ENCODE data around the gene GAB1.

The GAB1 gene

GRCh38 chr4:143313521-143313920, 23.2 kb upstream of the GAB1 start:
- no peak overlapping the region for H3K9ac ChIP-seq (ENCODE audit: low read depth, low read length)
- no peaks in the 10 kb centered on the region for H3K4me1 ChIP-seq (ENCODE audit: insufficient read depth, low read length)
- H3K9me3 ChIP-seq (ENCODE audit: control insufficient read depth, insufficient read depth, low read length): no peaks in the 10 kb centered on the region
- H3K36me3 ChIP-seq (ENCODE audit: insufficient read depth, low read length): no peaks in the 10 kb centered on the region

GRCh38 chr4:143313996-143314395, 22.7 kb upstream of the GAB1 start:
- H3K9me3 ChIP-seq (ENCODE audit: control insufficient read depth, insufficient read depth, low read length): no peaks in the 10 kb centered on the region
- H3K36me3 ChIP-seq (ENCODE audit: insufficient read depth, low read length): no peaks in the 10 kb centered on the region
- no peaks in the 10 kb centered on the region for H3K4me1 ChIP-seq (ENCODE audit: insufficient read depth, low read length)
- no peak overlapping the region for H3K9ac ChIP-seq (ENCODE audit: low read depth, low read length)

DNA sequence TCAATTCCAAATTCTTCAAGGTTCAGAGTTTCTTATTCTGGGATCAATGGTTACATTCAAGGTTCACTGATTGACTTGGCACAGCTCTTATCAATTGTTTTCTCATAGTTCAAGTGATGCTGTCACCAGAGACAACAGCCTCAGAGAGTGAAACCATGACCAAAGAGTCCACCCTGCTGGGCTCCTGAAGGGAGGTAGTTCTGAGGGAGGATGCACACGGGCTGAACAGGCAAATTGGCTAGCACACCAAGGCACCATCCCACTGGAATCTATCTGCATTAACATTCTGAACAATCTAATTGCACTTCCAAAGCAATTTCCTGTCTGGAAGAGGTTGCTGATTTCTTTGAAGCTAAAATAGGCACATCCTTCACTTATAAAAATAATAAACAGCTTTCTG, 16.6 kb upstream of the GAB1 start:
- H3K9ac ChIP-seq (ENCODE audit: low read depth, low read length): no peak overlapping the region
- H3K36me3 ChIP-seq (ENCODE audit: insufficient read depth, low read length): no peaks in the 10 kb centered on the region
- H3K9me3 ChIP-seq (ENCODE audit: control insufficient read depth, insufficient read depth, low read length): no peaks in the 10 kb centered on the region
- H3K4me1 ChIP-seq (ENCODE audit: insufficient read depth, low read length): no peaks in the 10 kb centered on the region

DNA sequence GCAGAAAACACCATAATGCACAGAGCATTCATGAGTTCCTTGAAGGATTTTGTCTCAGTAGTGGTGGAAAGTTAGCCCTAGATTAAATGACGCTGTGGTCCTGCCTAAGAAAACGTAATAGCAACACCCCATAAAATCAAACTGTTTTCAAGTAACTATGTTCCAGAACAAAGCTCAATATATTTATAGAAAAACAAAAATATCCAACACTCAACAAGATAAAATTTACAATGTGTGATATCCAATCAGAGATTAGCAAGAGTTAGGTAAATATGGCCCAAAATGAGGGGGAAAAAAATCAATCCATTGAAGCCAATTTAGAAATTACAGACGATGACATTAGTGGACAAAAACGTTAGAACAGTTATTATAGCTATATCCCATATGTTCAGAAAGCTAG, 9.9 kb upstream of the GAB1 start:
- Histone ChIP-seq H3K4me1 (ENCODE audit: insufficient read depth, low read length) (peaks cover 4% of the 10 kb centered on the region; the same call in 1 of the 2 replicates), H3K9ac (ENCODE audit: low read depth, low read length) (no peak overlapping the region), H3K36me3 (ENCODE audit: insufficient read depth, low read length) (no peaks in the 10 kb centered on the region), H3K9me3 (ENCODE audit: control insufficient read depth, insufficient read depth, low read length) (no peaks in the 10 kb centered on the region)

GRCh38 chr4:143329985-143330384, 6.7 kb upstream of the GAB1 start:
- Histone ChIP-seq H3K9me3 (ENCODE audit: control insufficient read depth, insufficient read depth, low read length) (no peaks in the 10 kb centered on the region), H3K9ac (ENCODE audit: low read depth, low read length) (no peak overlapping the region), H3K4me1 (ENCODE audit: insufficient read depth, low read length) (peaks cover 4% of the 10 kb centered on the region; the same call in 1 of the 2 replicates), H3K36me3 (ENCODE audit: insufficient read depth, low read length) (no peaks in the 10 kb centered on the region)

DNA sequence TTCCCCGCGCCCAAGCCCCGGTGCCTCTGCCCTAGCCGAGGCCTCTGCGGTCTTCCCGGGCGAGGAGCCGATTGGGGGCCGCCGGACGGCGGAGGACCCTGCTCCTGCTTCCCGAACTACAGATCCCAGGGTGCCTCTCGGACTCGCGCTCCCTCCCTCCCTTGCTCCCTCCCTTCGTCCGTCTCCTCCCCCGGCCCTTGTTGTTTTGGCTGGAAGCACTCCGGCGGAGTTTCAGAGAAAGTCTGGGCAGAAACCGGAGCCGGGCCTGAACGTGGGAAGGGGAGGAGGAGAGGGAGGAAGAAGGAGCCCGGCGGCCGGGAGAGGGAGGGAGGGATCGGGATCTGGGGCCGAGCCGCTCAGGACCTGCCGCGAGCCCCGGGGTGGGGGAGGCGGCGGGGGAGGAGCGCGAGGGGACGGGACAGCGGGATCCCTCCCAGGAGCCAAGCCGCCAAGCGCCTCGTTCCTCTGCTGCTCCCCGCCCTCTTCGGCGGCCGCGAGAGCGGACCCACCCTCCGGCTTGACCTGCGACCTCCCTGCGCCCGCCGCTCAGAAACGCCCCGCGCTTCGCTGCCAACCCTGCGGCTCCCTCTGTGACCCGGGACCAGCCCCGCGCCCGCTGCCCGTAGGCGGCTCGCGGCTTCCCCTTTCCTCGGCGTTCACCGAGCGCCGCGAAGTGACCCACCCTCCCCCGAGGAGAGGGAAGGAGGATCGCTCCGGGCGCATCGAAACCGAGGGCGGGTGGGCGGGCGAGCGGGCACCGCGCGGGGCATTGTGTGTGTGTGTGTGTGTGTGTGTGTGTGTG, 496 bp upstream of the GAB1 start:
- peak overlapping the region; percentile 90 for H3K9ac ChIP-seq (ENCODE audit: low read depth, low read length)
- peaks cover 6% of the 10 kb centered on the region; the same call in 1 of the 2 replicates for H3K4me1 ChIP-seq (ENCODE audit: insufficient read depth, low read length)
- no peaks in the 10 kb centered on the region for H3K9me3 ChIP-seq (ENCODE audit: control insufficient read depth, insufficient read depth, low read length)
- no peaks in the 10 kb centered on the region for H3K36me3 ChIP-seq (ENCODE audit: insufficient read depth, low read length)

- Histone ChIP-seq H3K36me3 (ENCODE audit: insufficient read depth, low read length) (no peaks in the 10 kb centered on the region), H3K9me3 (ENCODE audit: control insufficient read depth, insufficient read depth, low read length) (no peaks in the 10 kb centered on the region), H3K4me1 (ENCODE audit: insufficient read depth, low read length) (peaks cover 6% of the 10 kb centered on the region; the same call in 1 of the 2 replicates), H3K9ac (ENCODE audit: low read depth, low read length) (peak overlapping the region; percentile 90)
Measured at GRCh38 chr4:143337600-143338287, 1.1 kb downstream of the GAB1 start.

GRCh38 chr4:143338313-143338712, 1.6 kb downstream of the GAB1 start:
- H3K4me1 ChIP-seq (ENCODE audit: insufficient read depth, low read length): peaks cover 6% of the 10 kb centered on the region; the same call in 1 of the 2 replicates
- peak overlapping the region; percentile 90; the same call in 1 of the 2 replicates for H3K9ac ChIP-seq (ENCODE audit: low read depth, low read length)
- H3K9me3 ChIP-seq (ENCODE audit: control insufficient read depth, insufficient read depth, low read length): no peaks in the 10 kb centered on the region

GRCh38 chr4:143339497-143339896, 2.8 kb downstream of the GAB1 start:
- Histone ChIP-seq H3K9me3 (ENCODE audit: control insufficient read depth, insufficient read depth, low read length) (no peaks in the 10 kb centered on the region), H3K9ac (ENCODE audit: low read depth, low read length) (no peak overlapping the region), H3K36me3 (ENCODE audit: insufficient read depth, low read length) (no peaks in the 10 kb centered on the region), H3K4me1 (ENCODE audit: insufficient read depth, low read length) (peaks cover 13% of the 10 kb centered on the region; the same call in 1 of the 2 replicates)

More at GRCh38 chr4:143338313-143338712, 1.6 kb downstream of the GAB1 start:
- H3K36me3 ChIP-seq (ENCODE audit: insufficient read depth, low read length): no peaks in the 10 kb centered on the region

DNA sequence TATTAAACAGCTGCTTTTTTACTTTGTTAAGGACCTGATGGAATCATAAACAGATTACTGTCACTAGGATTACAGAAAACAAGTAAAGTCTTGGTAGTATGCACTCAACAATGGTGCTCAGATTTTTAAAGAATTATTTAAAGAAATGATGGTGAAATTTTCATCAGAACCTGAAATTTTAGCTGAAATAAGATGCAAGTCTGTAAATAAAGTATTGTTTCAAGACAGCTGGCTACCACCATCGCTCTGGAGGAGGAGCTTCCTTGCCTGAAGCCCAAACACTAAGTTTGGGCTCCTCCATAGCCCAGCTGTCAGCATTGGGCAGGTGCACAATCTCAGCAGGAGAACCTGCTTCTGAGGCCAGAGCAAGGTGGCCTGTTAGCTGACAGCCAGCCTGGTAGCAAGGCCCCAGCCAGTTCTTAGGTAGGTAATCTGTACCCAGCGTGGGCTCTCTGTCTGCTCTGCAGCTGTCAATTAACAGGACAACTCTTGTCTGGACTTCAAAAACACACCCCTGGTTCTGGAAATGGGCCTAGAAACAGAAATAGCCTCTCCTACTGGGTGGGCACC, 4.6 kb downstream of the GAB1 start:
- Histone ChIP-seq H3K4me1 (ENCODE audit: insufficient read depth, low read length) (peaks cover 24% of the 10 kb centered on the region), H3K36me3 (ENCODE audit: insufficient read depth, low read length) (no peaks in the 10 kb centered on the region), H3K9me3 (ENCODE audit: control insufficient read depth, insufficient read depth, low read length) (no peaks in the 10 kb centered on the region), H3K9ac (ENCODE audit: low read depth, low read length) (no peak overlapping the region)

GRCh38 chr4:143343276-143343831, 6.7 kb downstream of the GAB1 start:
- Histone ChIP-seq H3K9me3 (ENCODE audit: control insufficient read depth, insufficient read depth, low read length) (no peaks in the 10 kb centered on the region), H3K4me1 (ENCODE audit: insufficient read depth, low read length) (peaks cover 21% of the 10 kb centered on the region), H3K36me3 (ENCODE audit: insufficient read depth, low read length) (no peaks in the 10 kb centered on the region), H3K9ac (ENCODE audit: low read depth, low read length) (no peak overlapping the region)

GRCh38 chr4:143344041-143344440, 7.4 kb downstream of the GAB1 start:
- no peaks in the 10 kb centered on the region for H3K36me3 ChIP-seq (ENCODE audit: insufficient read depth, low read length)
- no peak overlapping the region for H3K9ac ChIP-seq (ENCODE audit: low read depth, low read length)
- H3K4me1 ChIP-seq (ENCODE audit: insufficient read depth, low read length): peaks cover 21% of the 10 kb centered on the region

DNA sequence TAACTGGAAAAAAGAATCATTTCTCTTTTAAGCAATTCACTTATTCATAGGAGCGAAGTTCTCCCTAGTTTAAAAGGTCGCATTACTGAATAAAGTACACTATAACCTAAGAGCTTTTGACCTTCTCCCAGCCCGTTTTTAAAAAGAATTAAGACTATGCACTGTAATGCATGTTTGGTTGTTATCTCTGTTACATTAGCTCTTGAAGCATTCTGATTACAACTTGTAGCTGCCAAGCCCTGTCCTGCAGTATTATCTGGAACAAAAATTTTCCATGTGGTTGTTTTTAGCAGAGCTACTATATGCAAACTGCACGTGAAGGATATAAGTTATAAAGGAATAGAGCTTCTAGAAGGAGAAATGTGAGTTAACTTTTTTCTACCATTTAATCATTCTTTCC, 8.1 kb downstream of the GAB1 start:
- Histone ChIP-seq H3K36me3 (ENCODE audit: insufficient read depth, low read length) (no peaks in the 10 kb centered on the region), H3K9me3 (ENCODE audit: control insufficient read depth, insufficient read depth, low read length) (no peaks in the 10 kb centered on the region), H3K9ac (ENCODE audit: low read depth, low read length) (no peak overlapping the region), H3K4me1 (ENCODE audit: insufficient read depth, low read length) (peaks cover 21% of the 10 kb centered on the region)

More at GRCh38 chr4:143344041-143344440, 7.4 kb downstream of the GAB1 start:
- no peaks in the 10 kb centered on the region for H3K9me3 ChIP-seq (ENCODE audit: control insufficient read depth, insufficient read depth, low read length)

GRCh38 chr4:143345356-143345755, 8.7 kb downstream of the GAB1 start:
- H3K36me3 ChIP-seq (ENCODE audit: insufficient read depth, low read length): no peaks in the 10 kb centered on the region
- H3K9ac ChIP-seq (ENCODE audit: low read depth, low read length): no peak overlapping the region

More at GRCh38 chr4:143345356-143345755, 8.7 kb downstream of the GAB1 start:
- H3K9me3 ChIP-seq (ENCODE audit: control insufficient read depth, insufficient read depth, low read length): no peaks in the 10 kb centered on the region
- peaks cover 21% of the 10 kb centered on the region for H3K4me1 ChIP-seq (ENCODE audit: insufficient read depth, low read length)
